Astrocyte of the cerebellum (primary cell): ENCODE data around the gene RGS9BP.
A peak's percentile ranks its signal among the peaks of the same experiment; 100 is the strongest.

Experiments
- DNase-seq: peaks from one replicate; pipeline ENCODE4 v3.0.0-alpha.2; 2011; ENCODE audit warnings: low read depth
- H3K4me3 ChIP-seq: 2 replicates; pipeline ENCODE4 v1.5.1; 2011; ENCODE audit warnings: mild to moderate bottlenecking, low read depth, low read length, moderate library complexity
- CTCF ChIP-seq: IDR thresholded peaks from 2 replicates; pipeline ENCODE4 v1.5.1; 2012; ENCODE audit warnings: low read length, low read depth, moderate library complexity, mild to moderate bottlenecking; ENCODE audit errors: missing control alignments
- in situ Hi-C: cut with HindIII; loops from 2 replicates; pipeline ENCODE4 v1.10.0; 2017; ENCODE audit warnings: low sequenced_read_pairs

RGS9BP gene

DNA sequence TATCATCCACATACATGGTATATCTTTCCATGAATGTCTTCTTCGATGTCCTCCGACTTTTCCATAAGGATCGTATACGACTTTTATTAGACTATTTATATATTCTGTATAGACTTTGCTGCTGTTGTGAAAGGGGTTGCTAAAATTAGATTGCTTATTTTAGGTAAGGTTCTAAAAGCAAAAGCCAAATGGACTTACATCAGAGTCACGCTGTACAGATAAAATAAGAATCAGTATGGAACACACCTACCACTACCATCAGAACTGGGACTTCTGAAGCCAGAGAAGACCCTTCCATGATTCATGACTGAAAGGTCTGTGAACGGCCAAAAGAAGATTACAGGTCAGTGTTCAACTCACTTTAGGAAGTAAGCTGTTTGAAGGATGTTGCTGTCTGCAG is 9.6 kb upstream of the RGS9BP start:
- no peak for DNase-seq
- TF ChIP-seq CTCF, result no peak
- no peak overlapping the region for H3K4me3 ChIP-seq
- in situ Hi-C loops, result no loop called here

DNA sequence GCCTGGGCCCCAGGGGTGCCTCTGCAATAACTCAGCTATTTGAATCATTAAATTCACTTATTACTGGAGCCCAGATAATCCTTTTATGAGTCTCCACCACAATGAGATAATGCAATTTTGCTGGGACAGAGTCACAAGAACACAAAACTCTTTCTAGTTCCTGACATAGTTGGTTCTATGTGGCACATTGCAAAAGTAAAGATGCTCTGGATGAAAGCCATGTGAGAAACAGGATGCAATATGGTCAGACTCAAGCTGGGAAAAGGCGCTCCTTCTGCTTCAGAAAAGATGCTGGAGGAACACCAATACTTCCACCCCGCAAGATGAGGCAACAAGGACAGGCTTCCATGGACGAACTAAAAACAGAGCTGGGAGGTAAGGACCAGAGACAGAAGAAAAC is 6.3 kb upstream of the RGS9BP start:
- TF ChIP-seq CTCF, result no peak
- in situ Hi-C loops, result no loop called here
- no peak overlapping the region for H3K4me3 ChIP-seq
- no peak for DNase-seq

DNA sequence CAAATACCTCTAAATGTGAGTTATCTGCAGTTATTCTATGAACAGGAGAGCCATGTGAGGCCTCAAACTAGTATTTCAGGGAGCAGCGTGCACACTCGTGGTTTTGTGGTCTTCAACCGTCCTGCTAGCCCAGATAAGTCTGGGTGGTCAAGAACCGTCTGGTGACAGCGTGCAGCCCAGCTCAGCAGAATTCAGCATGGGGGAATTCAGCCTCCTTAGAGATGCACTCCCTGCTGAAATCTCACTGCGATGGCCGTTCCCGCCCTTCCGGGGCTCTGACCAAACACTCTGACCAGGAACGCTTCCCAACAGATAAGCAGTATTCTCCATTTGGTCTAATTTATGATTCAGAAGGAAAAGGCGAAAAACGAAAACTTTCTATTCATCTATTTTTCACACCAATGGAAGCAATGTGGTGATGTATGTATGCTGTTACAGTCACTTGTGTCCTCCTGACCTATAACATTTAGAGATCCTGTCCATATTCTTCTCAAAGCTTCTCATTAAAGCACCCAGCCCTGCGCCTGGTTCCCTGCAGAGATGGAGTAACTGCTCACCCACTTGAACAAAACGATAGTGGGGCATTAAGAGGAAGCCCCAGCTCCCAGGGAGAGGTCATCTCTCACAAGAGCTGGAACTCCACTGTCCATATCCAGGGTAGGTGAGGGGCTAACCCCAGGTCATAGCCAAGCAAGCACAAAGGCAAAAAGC is 3.6 kb upstream of the RGS9BP start:
- no peak for TF ChIP-seq CTCF
- H3K4me3 ChIP-seq, result no peak overlapping the region
- in situ Hi-C loops, result no loop called here
- no peak for DNase-seq

DNA sequence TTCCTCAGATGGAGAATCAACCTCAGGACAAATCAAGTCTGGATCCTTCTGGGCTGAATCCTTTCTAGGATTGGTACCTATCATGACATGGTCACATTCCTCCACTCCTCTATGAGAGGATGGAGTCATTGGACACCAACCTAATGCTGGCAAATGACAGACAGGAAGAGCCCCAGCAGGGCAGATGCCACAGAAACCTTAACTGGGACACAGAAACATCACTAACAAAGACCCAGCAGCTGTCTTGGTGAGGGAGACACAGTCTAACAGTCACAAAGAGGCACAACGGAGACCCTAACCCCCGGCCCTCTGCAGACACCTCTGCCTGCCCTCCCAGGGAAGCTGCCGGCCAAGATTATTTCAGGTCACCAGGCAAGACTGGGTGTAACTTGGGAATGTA is 2.8 kb upstream of the RGS9BP start:
- no peak overlapping the region for H3K4me3 ChIP-seq
- TF ChIP-seq CTCF, result no peak
- DNase-seq, result no peak
- in situ Hi-C loops, result no loop called here

DNA sequence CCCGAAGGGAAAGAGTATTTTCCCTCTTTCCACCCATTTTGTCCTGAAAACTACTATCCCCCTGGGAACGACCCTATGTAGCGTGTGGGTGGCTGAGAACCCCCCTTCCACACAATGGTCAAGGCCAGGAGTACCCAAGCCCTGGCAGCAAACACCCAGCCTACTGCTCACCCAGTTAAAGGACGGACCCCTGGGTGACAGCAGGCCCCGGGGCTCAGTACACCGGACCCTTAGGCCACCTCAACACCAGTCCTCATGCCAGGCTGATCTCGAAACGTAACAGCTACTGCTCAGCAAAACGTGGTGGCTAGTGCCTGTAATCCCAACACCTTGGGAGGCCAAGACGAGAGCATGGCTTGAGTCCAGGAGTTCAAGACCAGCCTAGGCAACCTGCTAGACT is 2.1 kb upstream of the RGS9BP start:
- in situ Hi-C loops, result no loop called here
- DNase-seq, result no peak
- TF ChIP-seq CTCF, result no peak
- H3K4me3 ChIP-seq, result peak overlapping the region; percentile 78

- no peak for DNase-seq
- TF ChIP-seq CTCF, result no peak
- in situ Hi-C loops, result no loop called here
- peak overlapping the region; percentile 78 for H3K4me3 ChIP-seq
Observed at GRCh38 chr19:32674153-32674930, 1.3 kb upstream of the RGS9BP start.
